Inferior parietal cortex (tissue), 1 donor: Measurements from ENCODE around the gene TET2.

Source experiments
- DNase-seq: peaks from one replicate; pipeline ENCODE4 v3.0.0-alpha.2; 2016; ENCODE audit errors: extremely low spot score

The TET2 gene

DNA sequence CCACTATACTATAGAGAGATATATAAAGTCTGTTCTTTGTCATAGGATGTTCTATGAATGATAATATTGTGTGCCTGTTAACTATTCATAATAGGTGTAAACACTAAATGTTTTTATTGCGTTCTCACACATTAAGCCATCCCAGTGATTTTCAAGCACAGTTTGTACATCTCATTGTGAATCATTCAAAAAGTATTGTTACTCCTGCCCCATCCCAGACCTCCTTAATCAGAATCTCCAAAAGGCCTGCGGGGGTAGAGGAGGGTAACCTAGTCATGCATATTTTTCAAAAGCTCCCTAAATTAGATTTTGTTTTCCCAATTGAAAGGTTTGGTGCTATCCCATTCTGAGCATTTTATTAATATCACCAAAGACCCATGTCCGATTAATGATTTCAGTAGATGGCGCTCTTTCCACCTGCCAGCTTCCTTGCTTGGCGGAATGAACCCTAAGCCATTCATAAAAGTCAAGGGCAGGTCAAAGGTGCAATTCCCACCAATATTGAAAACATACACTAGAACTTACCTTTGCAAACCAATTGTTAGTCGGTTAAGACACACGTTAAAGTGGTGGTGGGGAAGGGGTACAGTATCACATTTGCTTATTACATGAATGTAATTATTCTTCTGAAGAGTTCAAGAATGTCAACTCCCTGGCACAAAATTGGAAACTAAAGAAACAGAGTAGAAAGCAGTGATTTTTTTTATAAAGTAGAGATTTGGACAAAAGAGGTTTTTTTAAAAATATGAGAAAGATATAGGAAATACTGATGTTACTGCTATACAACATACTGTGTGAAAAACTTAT is 5.8 kb upstream of the TET2 start:
- peak; percentile 74 for DNase-seq

DNA sequence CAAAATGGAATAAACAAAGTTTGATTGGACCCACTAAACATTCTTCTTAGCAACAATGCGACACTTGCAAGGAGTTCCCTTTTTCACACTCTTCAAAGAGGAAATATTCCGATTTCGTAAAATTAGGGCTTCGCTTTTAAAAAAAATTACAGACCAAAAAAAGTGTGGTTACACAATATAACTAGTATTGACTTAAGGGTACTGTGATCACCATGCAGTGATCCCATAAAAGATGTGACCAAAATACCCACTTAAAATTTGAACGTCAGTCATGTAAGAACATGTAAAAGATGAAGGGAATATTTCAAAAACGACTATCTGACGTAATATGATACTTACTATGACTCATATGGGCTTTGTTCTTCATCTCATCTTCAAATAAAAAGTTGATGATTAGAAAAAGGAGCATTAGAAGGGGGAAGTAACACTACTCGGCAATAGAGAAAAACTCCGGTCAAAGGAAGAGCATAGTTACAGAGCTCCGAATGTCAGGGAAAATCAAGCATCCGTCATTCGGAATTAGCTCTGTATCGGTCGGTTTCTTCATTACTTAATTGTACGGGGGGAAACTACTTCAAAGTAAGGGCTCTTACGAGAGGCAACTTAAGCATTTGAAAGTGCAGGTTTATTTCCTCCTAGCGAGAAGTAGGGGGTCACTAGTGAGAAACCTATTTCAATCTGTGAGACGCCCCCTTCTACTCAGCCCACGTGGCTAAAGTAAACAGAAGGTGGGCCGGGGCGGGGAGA is 1.3 kb upstream of the TET2 start:
- peak; percentile 41 for DNase-seq

DNA sequence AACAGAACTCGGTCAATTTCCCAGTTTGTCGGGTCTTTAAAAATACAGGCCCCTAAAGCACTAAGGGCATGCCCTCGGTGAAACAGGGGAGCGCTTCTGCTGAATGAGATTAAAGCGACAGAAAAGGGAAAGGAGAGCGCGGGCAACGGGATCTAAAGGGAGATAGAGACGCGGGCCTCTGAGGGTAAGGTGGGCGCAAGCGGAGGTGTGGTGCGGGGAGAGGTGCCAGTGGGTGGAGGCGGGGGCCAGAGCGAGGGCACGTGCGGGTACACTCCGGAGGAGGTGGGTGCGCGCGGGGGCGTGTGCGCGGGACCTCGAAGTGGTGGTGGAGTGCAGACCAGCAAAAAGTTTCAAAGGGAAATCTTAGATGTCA is 787 bp upstream of the TET2 start:
- no peak for DNase-seq

DNA sequence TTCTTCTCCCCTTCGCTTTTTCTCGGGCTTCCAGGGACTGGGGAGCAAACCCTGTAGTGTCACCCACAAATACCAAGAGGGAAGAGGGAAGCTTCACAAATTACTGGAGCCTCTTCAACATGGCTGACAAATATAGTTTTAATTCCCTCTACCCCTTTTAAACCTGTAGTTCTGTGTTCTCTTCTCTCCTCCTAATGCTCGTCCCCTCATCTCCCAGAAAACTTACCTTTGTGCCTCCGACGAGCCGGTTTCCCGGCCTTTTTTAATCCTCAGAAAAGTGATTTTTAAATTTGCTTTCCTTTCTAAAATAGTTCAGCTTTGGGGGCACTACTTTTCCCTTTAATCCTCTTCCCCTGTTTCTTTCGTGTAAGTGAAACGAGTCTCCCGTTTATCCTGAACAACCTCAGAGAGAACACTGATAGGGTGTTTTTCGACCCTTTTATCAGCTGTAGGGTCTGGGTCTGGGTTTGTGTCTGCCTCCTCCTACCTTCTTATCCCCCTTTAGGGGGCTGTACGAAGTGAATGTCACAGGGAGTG is 408 bp downstream of the TET2 start:
- no peak for DNase-seq

DNA sequence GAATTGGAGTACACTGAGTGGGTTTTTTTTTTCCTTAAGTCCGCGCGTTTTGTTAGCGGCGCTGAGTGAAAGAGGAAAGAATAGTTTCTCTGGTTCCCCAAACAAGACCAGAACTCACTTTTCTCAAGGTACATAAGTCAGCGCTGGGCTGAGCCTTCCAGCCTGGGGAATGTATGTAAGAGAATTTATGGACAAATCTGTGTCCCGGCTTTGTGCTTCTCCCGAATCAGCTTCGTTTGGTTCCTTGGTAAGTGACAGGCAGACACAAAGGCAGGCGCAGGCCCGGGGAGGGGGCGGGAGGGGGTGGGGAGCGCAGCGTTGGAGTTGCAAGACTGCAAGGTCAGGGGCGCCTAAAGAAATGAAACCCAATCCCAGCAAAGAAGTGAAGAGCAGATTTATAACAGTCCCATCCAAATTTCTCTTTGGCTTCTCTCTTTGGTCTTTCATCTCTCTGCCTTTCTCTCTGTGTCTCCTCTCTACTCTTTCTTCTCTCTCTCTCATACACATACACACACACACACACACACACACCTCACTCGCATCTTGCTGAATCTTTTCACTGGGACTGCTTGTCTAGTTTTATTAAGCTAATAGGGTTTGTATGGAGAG is 981 bp downstream of the TET2 start:
- DNase-seq = peak; percentile 60

DNA sequence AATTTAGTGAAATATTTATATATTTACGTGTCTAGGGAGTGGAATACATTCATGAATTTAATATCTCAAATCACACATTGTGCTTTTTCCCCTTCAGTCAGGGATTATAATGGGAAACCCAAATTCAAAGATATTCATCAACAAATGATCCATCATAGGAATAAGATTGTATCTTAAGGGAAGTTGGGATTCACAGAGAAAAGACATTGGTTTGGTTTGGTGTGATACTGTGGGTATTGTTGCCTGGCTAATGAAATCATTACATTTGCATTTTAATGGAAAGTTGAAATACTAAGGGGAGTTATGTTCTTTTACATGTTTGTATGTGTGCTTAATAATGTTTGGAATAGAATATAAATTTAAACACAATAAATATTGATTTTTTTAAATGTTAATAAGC is 1.7 kb downstream of the TET2 start:
- DNase-seq = no peak

DNA sequence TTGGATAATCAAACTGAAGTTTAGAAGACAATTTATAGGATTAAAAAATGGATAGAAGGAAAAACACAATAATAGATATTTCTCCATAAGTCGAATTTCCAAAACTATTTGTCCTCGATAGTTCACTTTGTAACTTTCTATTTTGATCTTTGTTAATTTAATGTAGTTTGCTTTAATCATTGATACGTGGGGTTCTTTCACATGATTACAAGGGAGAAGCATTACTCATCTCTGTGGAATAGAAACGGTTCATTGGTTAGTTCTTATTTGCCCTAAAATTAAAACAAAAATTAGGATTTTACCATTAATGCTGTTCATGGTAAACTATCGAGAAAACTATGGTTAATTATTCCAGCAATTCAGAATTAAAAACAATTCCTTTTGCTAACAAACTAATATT is 2.1 kb downstream of the TET2 start:
- no peak for DNase-seq

DNA sequence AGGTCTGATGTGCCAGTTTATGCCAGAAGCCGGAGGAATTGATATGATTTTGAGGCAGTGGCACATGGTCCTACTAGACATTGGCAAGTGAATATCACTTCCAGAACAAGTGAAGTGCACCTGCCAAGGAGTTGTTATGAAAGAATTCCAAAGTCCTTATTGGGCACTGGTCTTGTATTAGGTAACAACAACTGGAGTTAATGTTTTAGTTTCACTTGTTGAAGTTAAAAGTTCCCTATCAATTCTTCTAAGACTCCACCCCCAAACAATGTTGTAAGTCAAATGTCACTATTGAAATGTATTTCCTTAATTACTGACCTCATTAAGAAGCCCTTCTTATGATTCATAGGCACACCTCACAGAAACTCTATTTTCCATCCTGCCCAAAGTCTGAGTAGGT is 3.1 kb downstream of the TET2 start:
- no peak for DNase-seq

DNA sequence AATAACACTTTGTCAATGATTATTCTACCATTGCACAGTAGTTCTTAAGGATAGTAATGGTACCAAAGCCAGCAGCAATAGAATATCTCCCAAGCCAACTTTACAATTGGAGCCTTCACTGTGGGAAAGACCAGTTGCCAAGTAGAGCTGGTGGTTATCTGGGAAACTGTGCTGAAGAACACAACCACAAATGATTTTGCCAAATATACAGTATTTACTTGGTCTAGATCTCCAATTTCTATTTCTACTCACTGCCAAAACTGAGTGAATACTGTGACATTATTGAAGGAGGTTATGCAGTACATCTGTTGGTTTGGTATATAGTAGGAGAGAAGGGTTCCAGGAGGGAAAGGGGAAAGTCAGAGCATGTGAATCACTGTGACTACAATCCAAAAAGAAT is 3.8 kb downstream of the TET2 start:
- DNase-seq = no peak

DNA sequence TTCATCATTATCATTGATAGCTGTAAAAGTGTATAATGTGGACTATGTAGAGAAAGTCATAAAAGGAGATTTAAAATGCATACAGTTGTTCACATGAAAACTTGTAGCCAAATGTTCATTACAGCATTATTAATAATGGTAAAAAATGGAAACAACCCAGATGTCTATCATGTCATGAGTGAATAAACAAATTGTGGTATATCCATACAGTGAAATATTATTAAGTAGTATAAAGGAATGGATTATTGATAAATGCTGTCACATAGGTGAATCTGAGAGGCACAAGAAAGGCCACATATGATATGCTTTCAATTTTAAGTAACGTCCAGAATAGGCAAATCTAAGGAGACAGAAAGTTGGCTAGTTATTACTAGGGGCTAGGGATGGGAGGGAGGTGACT is 7.1 kb downstream of the TET2 start:
- DNase-seq = no peak

DNA sequence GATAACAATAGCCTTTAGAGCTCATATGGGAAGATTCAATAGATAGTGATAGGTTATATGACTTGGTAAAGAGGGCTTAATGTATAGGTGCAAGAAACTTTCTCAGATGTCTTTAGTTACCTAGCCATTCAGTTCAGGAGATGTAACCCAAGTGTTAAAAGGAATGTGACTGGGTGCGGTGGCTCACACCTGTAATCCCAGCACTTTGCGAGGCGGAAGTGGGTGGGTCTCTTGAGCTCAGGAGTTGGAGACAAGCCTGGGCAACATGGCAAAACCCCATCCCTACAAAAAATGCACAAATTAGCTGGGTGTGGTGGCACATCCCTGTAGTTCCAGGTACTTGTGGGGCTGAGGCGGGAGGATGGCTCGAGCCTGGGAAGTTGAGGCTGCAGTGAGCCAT is 7.9 kb downstream of the TET2 start:
- DNase-seq = no peak

DNA sequence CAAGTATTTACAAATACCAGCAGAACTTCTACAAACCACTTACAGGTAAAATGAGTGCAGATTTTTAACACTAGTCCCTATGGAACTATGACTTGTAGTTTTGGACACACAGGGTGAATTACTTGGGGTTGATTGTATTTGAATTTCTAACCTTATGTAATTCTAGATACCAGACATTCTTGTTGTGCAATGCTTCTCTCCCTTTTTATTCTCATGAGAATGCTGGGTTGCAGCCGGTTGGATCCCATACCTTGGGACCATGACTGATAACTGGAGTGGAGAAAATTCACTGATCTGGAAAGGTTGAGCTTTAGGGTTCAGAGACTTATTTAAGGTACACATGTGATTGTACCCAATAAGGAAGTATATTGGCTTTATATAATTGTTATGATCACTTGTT is 8.8 kb downstream of the TET2 start:
- DNase-seq = no peak

DNA sequence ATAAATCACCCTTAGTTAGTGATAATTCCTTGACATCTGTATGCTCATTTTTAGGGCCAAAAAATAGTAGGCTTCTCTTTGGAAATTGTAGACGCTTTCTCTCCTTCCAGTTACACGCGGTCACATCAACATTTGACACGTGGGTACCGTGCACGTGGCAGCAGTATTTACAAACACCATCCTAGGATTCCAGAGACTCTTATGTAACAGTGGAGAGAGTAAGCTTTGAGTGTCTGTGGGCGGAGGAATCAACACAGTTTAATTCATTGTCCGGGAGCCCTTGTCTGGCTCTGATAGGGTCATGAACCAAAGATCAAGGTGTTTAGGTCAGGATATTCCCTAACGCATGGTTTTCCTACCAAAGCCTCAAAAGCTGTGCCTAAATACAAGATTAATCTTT is 12.2 kb downstream of the TET2 start:
- no peak for DNase-seq

DNA sequence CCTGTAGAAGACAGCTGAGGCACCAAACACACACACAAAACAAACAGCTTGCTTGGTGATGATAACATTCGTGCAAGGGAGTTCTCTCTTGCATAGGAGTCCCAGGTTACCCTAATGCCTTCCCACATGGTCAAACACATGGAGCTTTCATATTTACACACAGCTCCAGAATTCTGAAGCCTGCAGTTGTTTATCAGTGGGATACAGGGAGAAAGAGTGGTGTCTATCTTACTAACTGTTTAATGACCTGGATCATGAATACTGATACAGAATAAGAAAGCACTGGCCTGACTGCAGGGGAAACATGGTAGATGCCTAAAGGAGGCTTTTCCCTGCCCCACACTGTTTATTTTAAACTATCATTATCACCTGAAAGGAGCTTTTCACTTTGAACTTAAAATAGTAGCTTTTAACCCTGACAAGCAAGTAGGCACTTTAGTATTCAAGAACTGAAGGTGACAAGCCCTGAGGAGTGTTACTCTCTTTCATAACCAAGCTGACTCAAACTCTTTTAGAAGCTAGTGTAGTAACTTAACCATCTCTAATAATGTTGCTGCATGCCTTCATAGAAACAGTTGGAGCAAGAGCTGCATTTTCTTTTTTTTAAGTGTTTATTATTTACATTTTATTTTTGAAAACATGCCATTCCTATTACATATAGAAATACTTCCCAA is 15.6 kb downstream of the TET2 start:
- no peak for DNase-seq

DNA sequence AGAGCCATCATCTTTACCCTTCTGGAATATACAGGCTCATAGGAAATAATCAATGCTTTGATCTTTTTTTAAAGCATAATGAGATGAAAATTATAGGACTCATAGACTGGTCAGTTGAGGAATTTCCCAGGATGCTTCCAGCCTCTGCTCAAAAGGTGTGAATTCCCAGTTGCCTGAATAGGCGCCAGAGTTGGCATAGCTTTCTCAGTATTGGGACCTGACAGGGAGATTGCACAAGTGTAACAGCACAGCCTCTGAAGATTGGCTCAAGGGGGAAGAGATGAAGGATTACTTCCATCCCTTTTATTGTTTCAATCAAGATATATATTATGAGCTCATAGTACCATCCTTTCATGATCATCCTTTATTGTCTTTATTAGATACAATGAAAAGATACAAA is 17.9 kb downstream of the TET2 start:
- DNase-seq = no peak

DNA sequence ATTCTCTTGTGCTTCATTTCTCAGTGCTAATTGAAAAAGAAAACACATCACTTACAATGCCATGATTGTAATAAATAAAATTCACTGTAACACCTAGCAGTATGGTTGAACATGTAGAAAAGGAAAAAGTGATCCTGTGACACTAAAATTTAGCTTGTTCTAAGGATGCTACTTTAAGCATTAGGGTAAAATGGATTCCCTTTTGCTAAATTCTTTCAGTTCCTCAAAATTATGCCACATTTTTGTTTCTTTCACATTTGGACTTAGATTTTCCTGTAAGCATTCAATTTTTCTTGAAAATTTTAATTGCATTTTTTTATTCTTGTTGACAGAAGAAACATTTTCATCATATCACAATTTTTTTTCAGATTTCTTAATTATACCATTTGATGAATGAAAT is 19.4 kb downstream of the TET2 start:
- no peak for DNase-seq

DNA sequence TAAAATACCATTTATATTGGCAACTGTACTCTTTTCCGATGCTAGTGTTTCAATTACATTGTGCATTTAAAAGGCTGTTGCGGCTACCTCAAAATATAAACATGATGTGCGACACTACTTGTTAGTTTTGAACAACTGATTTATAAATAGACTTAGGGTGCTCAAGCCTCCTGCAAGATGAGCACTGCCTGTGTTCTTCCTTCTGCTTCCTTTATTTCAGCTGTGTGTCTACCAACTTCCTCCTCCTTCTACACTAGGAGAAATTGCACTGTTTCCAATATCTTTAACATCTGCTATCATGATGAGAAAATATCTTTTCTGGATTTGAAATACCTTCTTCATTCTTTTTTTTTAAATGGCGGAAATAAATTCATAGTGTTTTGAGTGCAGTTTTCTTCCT is 24.0 kb downstream of the TET2 start:
- no peak for DNase-seq

DNA sequence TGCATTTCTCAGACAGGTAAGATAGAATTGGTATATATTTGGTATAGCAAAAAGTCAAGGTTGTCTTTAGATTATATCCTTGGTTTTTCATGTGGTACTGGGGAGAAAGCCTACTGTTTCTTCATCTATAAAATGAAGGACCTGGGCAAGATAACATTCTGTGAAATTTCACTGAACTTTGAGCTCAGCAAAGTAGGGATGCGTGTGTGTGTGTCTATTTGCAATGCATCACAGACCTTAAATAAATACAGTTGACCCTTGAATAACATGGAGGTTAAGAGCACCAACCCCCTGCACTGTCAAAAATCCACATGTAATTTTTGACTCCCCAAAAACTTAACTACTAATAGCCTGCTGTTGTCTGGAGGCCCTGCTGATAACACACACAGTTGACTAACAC is 25.2 kb downstream of the TET2 start:
- DNase-seq = no peak

DNA sequence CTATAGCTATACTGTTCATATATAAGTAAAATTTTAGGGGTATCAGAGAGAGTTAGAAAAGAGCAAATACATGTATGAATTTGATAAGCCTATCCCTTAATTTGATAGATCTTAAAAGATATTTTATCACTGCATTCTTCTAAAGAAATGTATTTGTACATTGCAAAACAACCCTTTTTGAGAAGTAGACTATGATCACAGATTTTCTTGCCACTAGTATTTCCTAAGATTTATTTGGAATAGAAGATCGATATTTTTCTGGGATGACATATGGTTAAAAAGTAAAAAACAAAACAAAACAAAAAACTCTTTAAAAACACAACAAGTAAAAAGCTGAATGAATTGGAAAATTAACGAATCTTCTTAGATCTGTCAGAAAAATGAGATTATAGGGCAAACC is 27.4 kb downstream of the TET2 start:
- DNase-seq = no peak

DNA sequence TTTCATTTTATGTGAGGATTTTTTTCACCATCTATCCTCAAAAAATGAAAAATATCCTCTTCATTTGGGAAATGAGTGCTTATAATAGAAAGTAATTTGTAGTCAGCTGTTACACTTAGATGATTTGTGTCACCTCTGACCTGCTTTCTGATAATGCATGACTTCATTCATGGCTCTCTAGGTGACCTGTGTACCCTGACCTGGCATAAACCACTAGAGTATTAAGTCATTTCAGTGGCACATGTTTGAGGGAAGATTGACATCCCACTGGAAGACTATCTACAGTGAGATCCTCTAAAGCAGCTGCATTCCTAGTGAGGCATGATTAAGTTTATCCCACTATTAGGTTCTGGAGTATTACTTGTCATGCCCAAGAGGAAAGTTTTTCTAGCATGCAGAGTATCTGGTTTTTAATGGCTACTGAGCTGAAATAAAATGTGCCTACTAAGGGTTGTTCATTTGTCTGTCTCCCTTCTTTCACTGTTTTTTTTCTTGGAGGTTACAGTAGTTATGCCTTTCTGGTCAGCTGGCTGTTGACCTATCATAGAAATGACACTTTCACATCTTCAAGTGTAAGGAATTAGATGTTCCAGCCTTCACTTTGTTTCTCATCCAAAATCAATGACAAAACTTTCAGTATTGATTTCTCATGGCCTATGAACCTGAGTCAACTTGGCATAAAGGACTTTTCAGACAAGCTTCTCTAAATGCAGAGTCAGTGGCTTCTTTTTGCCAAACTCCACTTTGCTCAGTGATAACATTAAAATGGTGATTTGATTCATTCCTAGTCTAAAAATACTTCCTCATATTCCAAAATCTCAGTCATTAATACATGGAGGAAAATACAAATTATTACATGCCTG is 33.1 kb downstream of the TET2 start:
- no peak for DNase-seq

DNA sequence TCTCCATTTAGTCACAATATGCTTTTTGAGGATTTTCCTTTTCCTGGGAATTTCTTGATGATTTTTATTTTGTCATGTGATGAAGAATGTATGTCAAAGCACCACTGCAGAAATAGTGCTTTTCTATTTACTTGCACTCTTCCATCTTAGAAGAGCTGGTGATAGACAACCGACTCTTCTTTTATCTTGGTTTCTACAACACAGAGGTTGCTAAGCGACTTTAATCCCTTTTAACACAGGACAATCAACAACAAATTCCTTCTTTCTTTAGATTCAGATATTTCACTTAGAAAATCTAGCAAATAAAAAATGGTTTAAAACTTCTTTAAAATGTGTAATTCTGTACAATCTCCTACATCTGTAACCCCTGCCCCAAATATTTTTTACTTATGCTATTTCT is 34.6 kb downstream of the TET2 start:
- no peak for DNase-seq
